ENCODE data around the gene PICK1. TPM values are rescaled to one million over a fixed set of nuclear protein-coding genes. Genes with fewer than 3 reads are reported as not detected.

PICK1 gene
- total RNA-seq = 10 to 100 TPM; 15.7 to 17.5 TPM
- long read RNA-seq, donor 1, transcript PICK1-201 (13 exons, 2,055 nt) = major isoform, 7 of 19 reads
- long read RNA-seq, donor 1, partial matches to known transcripts = 3 of 19 reads
- long read RNA-seq, donor 1, other reads (novel, unspliced or antisense) = 7 of 19 reads
- long read RNA-seq, donor 2, transcript PICK1-201 (13 exons, 2,055 nt) = major isoform, 11 of 34 reads
- long read RNA-seq, donor 2, partial matches to known transcripts = 6 of 34 reads
- long read RNA-seq, donor 2, other reads (novel, unspliced or antisense) = 11 of 34 reads

- peak; percentile 97 for DNase-seq (ENCODE audit: low spot score)
- intact Hi-C loops (cut with DNase I) = no loop called here
These were observed at the start of gene PICK1 for GRCh38 chr22:38056969-38057891. Gene PICK1 (plus strand): TSS chr22:38057404. CDS start chr22:38057810, 406 bp downstream.

- intact Hi-C loops (cut with DNase I) = no loop called here
- DNase-seq (ENCODE audit: low spot score) = no peak
These were observed 48.0 kb upstream of the PICK1 start for GRCh38 chr22:38009000-38009806.

- intact Hi-C loops (cut with DNase I) = no loop called here
- DNase-seq (ENCODE audit: low spot score) = no peak
These were observed 44.6 kb upstream of the PICK1 start for GRCh38 chr22:38012604-38013072.

GRCh38 chr22:38014083-38014482, 43.1 kb upstream of the PICK1 start:
- DNase-seq (ENCODE audit: low spot score) = no peak
- intact Hi-C loops (cut with DNase I) = no loop called here

GRCh38 chr22:38016182-38017151, 40.7 kb upstream of the PICK1 start:
- intact Hi-C loops (cut with DNase I) = no loop called here
- no peak for DNase-seq (ENCODE audit: low spot score)

GRCh38 chr22:38017272-38017920, 39.8 kb upstream of the PICK1 start:
- intact Hi-C loops (cut with DNase I) = no loop called here
- DNase-seq (ENCODE audit: low spot score) = peak; percentile 95

GRCh38 chr22:38017939-38018885, 39.0 kb upstream of the PICK1 start:
- intact Hi-C loops (cut with DNase I) = no loop called here
- DNase-seq (ENCODE audit: low spot score) = no peak

GRCh38 chr22:38018938-38019827, 38.0 kb upstream of the PICK1 start:
- intact Hi-C loops (cut with DNase I) = no loop called here

GRCh38 chr22:38021206-38021605, 36.0 kb upstream of the PICK1 start:
- DNase-seq (ENCODE audit: low spot score) = no peak
- intact Hi-C loops (cut with DNase I) = no loop called here

More at GRCh38 chr22:38018938-38019827, 38.0 kb upstream of the PICK1 start:
- no peak for DNase-seq (ENCODE audit: low spot score)

GRCh38 chr22:38023045-38023444, 34.2 kb upstream of the PICK1 start:
- intact Hi-C loops (cut with DNase I) = no loop called here
- no peak for DNase-seq (ENCODE audit: low spot score)

GRCh38 chr22:38025514-38025913, 31.7 kb upstream of the PICK1 start:
- no peak for DNase-seq (ENCODE audit: low spot score)
- intact Hi-C loops (cut with DNase I) = no loop called here

- no peak for DNase-seq (ENCODE audit: low spot score)
- intact Hi-C loops (cut with DNase I) = no loop called here
These were observed 30.8 kb upstream of the PICK1 start for GRCh38 chr22:38026130-38027111.

GRCh38 chr22:38027487-38027886, 29.7 kb upstream of the PICK1 start:
- no peak for DNase-seq (ENCODE audit: low spot score)
- intact Hi-C loops (cut with DNase I) = no loop called here

- DNase-seq (ENCODE audit: low spot score) = no peak
These were observed 28.7 kb upstream of the PICK1 start for GRCh38 chr22:38028344-38029130.

More at GRCh38 chr22:38028344-38029130, 28.7 kb upstream of the PICK1 start:
- intact Hi-C loops (cut with DNase I) = no loop called here
